Measurements from ENCODE around the gene C2orf76.

- TF ChIP-seq CREB1 (IDR thresholded peaks at IDR 0.05; ENCODE audit: low read depth) = no peak
- TF ChIP-seq MAX (IDR thresholded peaks at IDR 0.05) = no peak
- no peak for TF ChIP-seq REST (IDR thresholded peaks at IDR 0.05; ENCODE audit: low read depth)
- no peak for TF ChIP-seq USF1 (IDR thresholded peaks at IDR 0.05)
- no peak for TF ChIP-seq RAD21 (IDR thresholded peaks at IDR 0.05; ENCODE audit: low read depth)
- TF ChIP-seq ZBTB7A (IDR thresholded peaks at IDR 0.05; ENCODE audit: low read depth) = no peak
- no peak for TF ChIP-seq YY1 (IDR thresholded peaks at IDR 0.05; ENCODE audit: low read depth)
- TF ChIP-seq TEAD4 (IDR thresholded peaks at IDR 0.05) = no peak
- no peak for TF ChIP-seq TAF1 (IDR thresholded peaks at IDR 0.05; ENCODE audit: low read depth)
- no peak for TF ChIP-seq EP300 (IDR thresholded peaks at IDR 0.05; ENCODE audit: borderline replicate concordance)
Observed at GRCh38 chr2:119276864-119277263, 89.8 kb downstream of the C2orf76 start.

Data from Ishikawa (cell line).